Right ventricle myocardium superior (tissue), 1 donor: ENCODE data around the gene RAB3C. TPM values are rescaled to one million over a fixed set of nuclear protein-coding genes. Genes with fewer than 3 reads are reported as not detected.

Experiments used
- ATAC-seq: fragments of 200-7000 bp; cut with Tn5 transposase; one replicate; pipeline ENCODE4 v1.9.1; 2020; ENCODE audit warnings: mild to moderate bottlenecking; ENCODE audit not compliant: poor library complexity
- DNase-seq: peaks from one replicate; pipeline ENCODE4 v3.0.0-alpha.2; 2020
- intact Hi-C: fragments of 100-400 bp; cut with DNase I; formaldehyde crosslinking; loops from one replicate; pipeline ENCODE4 v1.11.2; 2022
- total RNA-seq: library from RNA; stranded (reverse); fragmentation: NEBNext Ultra II Directional; extraction: Animal tissue kit (Norgen Biotek cat#: 25700); gene quantifications from one replicate; pipeline ENCODE4 v1.2.1, GENCODE V29; 2021
- donor health status: DM: no; HTN: yes; CAD: no; lungs with severe emphysema.

The RAB3C gene
- total RNA-seq, 1 donor from 2014 or later: 0.83 TPM

- intact Hi-C loops: loop anchor here (10.0 kb wide), 1 partner anchor 216 kb away; the partner anchor contains the start of gene GAPT
- DNase-seq: no peak
- ATAC-seq: no peak
These were observed 128.0 kb downstream of the RAB3C start for GRCh38 chr5:58710871-58711270.

DNA sequence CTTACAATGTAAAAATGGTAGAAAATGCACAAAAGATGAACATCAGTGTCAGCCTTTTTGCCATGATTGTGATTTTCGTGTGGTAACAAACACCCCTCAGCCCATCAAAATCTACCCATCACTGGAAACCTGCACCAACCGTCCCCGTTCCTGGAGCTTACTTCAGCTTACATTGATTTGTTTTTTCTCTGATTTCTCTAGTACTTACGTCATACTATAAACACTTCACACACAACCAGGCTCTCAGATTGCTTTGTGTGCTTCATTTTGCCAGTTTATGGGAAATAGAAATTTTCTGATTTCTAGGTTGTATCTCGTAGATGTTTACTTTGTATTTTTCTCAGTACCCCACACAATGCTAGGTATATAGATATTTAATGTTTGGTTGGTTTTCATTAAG lies 129.1 kb downstream of the RAB3C start:
- no peak for DNase-seq

DNA sequence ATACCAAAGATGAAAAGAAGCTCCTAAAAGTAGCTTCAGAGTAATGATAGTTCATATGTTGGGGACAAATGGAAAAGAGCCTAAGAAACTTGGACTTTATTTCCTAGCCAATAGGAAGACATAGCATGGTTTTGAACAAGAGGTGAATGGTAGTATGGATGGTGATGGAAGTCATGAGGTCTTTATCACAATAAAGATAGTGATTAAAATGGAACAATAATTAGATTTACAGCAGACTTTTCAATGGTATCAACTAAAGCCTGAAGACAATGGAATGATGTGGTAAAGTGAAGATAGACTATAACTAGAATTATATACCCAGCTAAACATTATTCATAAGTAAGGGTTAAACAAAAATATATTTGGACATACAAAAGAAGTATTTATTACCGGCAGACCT lies 131.2 kb downstream of the RAB3C start:
- DNase-seq (no peak), ATAC-seq (no peak)
- intact Hi-C loops: loop anchor here (10.0 kb wide), 1 partner anchor 219 kb away; the partner anchor contains the start of gene GAPT

More for the DNA sequence above, 129.1 kb downstream of the RAB3C start:
- intact Hi-C loops: loop anchor here (10.0 kb wide), 1 partner anchor 217 kb away; the partner anchor contains the start of gene GAPT
- no peak for ATAC-seq

- DNase-seq (no peak), ATAC-seq (no peak)
- intact Hi-C loops: loop anchor here (10.0 kb wide), 1 partner anchor 221 kb away; the partner anchor contains the start of gene GAPT
These were observed 133.3 kb downstream of the RAB3C start for GRCh38 chr5:58715997-58716656.

- DNase-seq: no peak
- ATAC-seq: no peak
- intact Hi-C loops: loop anchor here (10.0 kb wide), 1 partner anchor 222 kb away; the partner anchor contains the start of gene GAPT
These were observed 133.8 kb downstream of the RAB3C start for GRCh38 chr5:58716713-58717112.

DNA sequence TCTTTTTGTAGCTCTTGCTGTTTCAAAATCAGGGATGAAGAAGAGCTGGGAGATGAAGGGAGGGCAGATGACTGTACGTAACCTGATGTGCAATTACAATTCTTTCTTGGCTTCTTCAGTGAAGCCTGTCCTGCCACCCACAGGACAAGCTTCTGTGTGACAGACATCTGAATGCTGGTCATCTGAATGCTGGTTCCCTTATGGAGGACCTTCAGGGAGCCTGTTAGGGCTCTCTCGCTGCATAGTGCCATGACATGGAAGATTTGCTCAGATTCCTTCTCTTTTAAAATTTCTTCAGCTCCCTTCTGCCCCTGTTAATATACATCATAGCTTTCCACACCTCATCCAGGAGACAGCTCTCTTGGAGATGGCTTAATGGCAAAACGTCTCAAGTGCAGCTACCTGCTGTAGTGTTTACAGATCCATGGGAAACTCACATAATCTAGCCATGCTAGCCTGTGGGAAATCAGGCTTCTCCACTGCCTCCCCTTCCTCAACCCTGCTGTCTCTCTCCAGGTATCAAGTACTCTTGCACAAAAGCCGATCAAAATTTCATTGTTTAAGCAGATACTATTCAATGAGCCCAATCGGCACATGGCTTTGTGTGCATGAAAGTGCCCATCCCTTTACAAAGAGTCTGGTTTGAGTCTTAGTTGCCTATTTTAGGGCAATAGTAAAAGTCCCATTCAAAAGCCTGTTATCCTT lies 134.6 kb downstream of the RAB3C start:
- no peak for ATAC-seq
- intact Hi-C loops: loop anchor here (10.0 kb wide), 1 partner anchor 223 kb away; the partner anchor contains the start of gene GAPT
- no peak for DNase-seq

DNA sequence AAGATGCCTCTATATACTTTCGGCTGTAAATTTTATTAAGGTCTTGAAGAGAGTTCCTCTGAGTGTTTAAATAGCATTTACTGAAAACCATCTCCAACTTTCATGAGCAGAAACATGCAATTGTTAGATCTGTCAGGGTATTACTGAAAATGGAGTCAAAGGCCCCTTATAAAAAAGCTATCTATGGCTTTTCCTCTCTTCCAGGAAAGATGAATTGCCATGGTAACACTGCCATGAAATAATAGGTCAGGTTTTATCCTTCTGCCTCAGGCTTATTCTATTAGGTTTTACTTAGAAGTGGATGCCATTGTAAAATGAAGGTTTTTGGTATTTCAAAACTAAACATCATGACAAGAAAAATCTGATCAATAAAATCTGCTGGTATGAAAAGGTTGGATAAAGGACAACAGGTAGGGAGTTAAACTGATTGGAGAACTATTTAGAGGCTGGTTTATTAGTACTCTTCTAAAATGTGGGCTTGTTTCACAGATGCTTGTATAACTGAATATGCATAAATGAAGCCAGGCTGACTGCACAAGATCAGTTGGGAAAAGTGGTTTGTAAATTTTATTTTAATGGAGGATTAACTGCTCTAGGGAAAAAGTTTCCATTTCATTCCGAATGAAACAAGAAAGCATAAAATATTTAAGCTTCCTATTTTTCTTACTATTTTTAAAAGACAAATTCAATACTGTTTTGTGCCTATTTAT lies 135.5 kb downstream of the RAB3C start:
- intact Hi-C loops: loop anchor here (10.0 kb wide), 1 partner anchor 224 kb away; the partner anchor contains the start of gene GAPT
- DNase-seq (no peak), ATAC-seq (no peak)

DNA sequence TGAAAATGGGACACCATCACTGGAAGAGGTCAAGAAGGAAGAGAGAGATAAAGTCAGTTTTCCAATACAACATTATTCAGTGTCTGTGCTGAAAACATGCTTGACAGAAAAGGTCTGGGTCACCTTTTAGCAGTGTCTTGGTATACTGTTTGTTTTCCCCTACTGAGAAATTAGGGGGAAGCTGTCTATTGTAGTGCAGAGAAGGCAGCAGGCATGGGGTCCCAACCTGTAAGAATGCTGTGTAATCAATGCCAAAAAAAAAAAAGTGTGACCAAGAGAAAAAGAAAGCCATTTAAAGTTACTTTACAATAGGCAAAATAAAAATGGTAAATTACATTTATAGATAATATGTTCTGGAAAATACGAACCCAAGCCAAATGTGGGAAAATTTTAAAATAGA lies 139.3 kb downstream of the RAB3C start:
- intact Hi-C loops: no loop called here
- DNase-seq: no peak
- ATAC-seq: no peak

- ATAC-seq: no peak
- intact Hi-C loops: no loop called here
- DNase-seq: no peak
These were observed 142.1 kb downstream of the RAB3C start for GRCh38 chr5:58724992-58725391.

DNA sequence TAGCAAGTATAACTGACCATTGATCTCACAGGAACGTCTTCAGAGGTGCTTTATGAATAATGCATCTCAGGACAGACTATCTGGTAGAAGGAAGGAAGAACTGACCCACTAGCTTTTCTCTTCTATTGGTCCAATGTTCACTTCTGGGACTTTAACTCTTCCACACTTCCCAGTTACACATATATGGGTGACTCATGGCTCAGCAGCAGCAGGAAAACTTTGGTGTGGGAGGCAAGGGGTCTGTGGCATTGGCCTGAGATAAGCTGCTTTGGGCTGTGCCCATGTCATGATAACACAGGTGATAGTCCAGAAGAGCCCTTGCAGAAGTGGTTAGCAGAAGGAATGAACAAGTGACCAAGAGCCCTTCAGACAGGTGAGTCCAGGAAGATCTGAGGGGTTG lies 148.8 kb downstream of the RAB3C start:
- DNase-seq: no peak
- intact Hi-C loops: no loop called here

DNA sequence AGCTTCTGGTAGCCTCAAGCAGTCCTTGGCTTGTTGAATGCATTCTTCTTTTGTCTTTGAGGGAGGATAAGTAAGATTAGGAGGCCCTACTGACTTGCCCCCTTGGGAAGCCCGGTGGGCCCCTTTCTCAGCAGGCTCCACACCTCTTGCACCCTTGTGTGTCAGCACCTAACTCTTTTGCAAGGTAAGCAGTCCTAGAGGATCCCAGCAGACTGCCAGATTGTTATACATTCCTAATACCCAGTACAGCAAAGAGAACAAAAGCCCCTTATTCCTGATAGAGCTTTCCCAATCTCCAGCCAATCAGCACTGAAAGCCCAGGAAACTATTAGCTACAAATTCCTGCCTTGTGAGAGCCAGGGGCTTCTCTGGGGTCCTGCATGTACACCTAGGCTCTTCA lies 152.8 kb downstream of the RAB3C start:
- ATAC-seq (no peak), DNase-seq (no peak)
- intact Hi-C loops: no loop called here

More for the DNA sequence above, 148.8 kb downstream of the RAB3C start:
- ATAC-seq: no peak

DNA sequence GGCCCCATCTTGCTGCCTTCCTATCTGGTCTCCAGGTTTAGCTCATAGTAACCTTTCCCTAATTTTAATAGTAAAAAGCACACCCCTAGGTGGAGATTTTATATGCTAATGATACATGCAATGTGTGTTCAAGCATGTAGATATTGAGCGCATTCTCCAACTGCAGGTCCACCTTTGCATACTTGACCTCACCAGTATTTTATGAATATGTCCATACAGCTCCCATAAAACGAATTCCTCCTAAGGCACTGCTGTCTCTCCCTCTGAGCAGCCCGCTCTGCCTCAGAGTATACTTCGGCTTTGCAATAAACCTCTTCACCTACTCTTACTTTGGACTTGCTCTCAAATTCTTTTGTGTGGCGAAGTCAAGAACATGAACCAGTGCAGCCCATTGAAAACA lies 153.3 kb downstream of the RAB3C start:
- no peak for ATAC-seq
- no peak for DNase-seq

GRCh38 chr5:58737671-58738070 lies 154.8 kb downstream of the RAB3C start:
- intact Hi-C loops: no loop called here
- ATAC-seq (no peak), DNase-seq (no peak)

More for the DNA sequence above, 153.3 kb downstream of the RAB3C start:
- intact Hi-C loops: no loop called here

GRCh38 chr5:58738336-58738735 lies 155.5 kb downstream of the RAB3C start:
- ATAC-seq (no peak), DNase-seq (no peak)
- intact Hi-C loops: no loop called here

GRCh38 chr5:58739051-58739450 lies 156.2 kb downstream of the RAB3C start:
- no peak for ATAC-seq
- no peak for DNase-seq
- intact Hi-C loops: no loop called here

GRCh38 chr5:58740956-58741355 lies 158.1 kb downstream of the RAB3C start:
- ATAC-seq (no peak), DNase-seq (no peak)
- intact Hi-C loops: no loop called here

- intact Hi-C loops: no loop called here
- DNase-seq (no peak), ATAC-seq (no peak)
These were observed 162.5 kb downstream of the RAB3C start for GRCh38 chr5:58745350-58745749.

DNA sequence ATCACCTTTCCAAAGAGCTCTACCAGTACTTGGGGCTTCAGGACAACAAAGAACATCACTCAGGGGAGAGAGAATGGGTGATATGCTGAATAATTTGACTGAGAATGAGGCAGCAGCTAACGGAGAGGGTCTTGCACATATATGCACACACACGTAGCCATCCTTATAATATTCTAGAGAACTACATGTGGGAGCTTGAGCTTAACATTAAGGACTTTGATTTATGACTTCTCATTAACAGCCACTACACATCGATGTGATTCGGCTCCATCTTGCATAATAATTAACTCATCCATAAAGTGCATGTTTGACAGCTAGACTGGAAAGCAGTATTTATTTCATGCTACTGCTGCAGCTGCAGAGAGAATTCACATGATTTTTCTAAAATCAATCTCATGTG lies 163.4 kb downstream of the RAB3C start:
- DNase-seq: no peak
- ATAC-seq: no peak
- intact Hi-C loops: no loop called here

GRCh38 chr5:58750036-58750435 lies 167.2 kb downstream of the RAB3C start:
- ATAC-seq: no peak
- no peak for DNase-seq
- intact Hi-C loops: no loop called here
